Measurements from ENCODE around the gene PIAS3.

Gene PIAS3

DNA sequence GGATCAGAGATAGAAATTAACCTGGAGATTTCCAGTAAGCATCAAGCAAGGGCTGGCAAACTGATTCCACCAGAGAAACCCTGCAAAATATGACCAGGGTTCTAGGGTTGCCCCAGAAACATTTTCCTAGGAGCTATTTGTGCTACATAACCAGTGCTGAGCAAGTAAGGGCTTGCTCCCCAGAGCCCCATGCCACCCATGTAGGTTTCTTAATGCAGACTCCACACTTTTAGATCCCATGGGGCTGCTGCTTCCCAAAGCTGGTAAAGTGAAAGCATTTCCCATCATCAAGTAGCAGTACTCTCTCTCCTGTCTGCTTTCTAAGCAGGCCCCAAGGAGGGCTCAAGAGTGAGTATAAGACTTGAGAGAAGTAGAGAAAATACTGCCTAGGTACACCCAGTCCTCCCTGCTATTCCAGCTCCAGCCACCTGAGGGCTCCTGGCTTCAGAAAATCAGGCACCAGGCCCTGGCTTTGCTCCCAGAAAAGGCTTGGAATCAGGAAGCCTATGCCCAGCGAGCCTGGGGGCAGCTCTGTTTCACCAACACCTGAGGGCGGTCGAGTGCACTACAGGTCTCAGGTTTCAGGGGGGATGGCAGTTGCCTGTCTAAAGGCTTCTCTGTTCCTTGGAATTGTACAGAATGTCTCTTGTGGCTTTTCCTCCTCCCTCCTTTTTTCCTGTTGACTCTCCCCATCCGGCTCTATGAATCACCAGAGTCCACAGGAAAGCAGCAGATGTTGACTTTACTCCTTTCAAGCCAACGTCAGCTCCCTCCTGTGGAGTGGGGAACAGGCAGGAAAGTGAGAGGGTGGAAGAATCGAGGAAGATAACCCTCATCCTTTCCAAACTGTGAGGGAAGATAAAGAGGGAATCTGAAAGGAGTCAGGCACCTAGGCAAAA lies 33.0 kb upstream of the PIAS3 start:
- Histone ChIP-seq H3K36me3 (ENCODE audit: control insufficient read depth, insufficient read depth, low read length) (no peaks in the 10 kb centered on the region), H3K27me3 (ENCODE audit: control insufficient read depth, insufficient read depth, low read length) (no peaks in the 10 kb centered on the region; the same call in 1 of the 2 replicates), H3K9ac (ENCODE audit: low read length) (peak overlapping the region; percentile 27), H3K27ac (ENCODE audit: low read depth, low read length) (no peak overlapping the region), H3K4me3 (ENCODE audit: low read depth, low read length) (peak overlapping the region; percentile 40), H3K9me3 (ENCODE audit: control insufficient read depth, insufficient read depth, low read depth, low read length) (no peaks in the 10 kb centered on the region), H3K4me1 (ENCODE audit: control insufficient read depth, insufficient read depth, low read length) (peaks cover 15% of the 10 kb centered on the region)

DNA sequence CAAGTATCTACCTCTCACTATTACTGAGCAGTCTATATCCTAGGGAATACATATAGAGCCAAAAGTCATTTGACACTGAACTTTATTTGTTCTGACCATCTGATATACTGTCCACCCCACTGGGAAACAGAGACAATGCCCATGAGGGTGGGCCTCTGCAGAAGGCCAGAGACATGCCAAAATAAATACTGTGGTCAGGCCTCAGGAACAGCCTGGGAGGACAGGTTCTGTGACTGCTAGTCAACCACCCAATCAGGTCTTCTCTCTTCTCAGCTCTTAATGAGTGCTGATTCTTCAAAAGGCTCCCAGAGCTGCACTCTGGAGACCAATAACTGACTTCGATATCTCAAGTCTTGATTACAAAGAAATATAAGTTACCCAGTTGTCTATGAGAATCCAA lies 32.3 kb upstream of the PIAS3 start:
- Histone ChIP-seq H3K27ac (ENCODE audit: low read depth, low read length) (no peak overlapping the region), H3K36me3 (ENCODE audit: control insufficient read depth, insufficient read depth, low read length) (no peaks in the 10 kb centered on the region), H3K9me3 (ENCODE audit: control insufficient read depth, insufficient read depth, low read depth, low read length) (no peaks in the 10 kb centered on the region), H3K27me3 (ENCODE audit: control insufficient read depth, insufficient read depth, low read length) (no peaks in the 10 kb centered on the region; the same call in 1 of the 2 replicates), H3K4me3 (ENCODE audit: low read depth, low read length) (no peak overlapping the region), H3K4me1 (ENCODE audit: control insufficient read depth, insufficient read depth, low read length) (peaks cover 15% of the 10 kb centered on the region), H3K9ac (ENCODE audit: low read length) (no peak overlapping the region)

DNA sequence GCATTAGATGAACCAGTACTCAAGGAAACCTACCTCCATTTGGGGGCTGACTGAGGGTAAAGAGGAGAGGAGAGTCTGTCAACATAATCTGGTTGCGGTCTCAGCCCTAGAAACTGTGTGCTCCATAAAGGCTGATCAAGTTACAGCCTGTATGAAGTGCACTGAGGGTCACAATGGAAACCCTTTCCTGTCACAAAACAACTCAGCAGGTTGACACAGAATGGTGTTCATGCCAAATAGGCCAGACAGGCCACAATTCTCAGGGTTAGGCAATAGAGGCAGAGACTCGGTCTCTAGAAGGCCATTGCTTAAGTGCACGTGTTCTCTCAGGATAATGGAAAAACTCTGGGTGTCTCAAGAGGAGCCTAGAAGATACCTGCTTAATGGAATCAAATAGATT lies 30.8 kb upstream of the PIAS3 start:
- H3K9me3 ChIP-seq (ENCODE audit: control insufficient read depth, insufficient read depth, low read depth, low read length), result no peaks in the 10 kb centered on the region
- H3K36me3 ChIP-seq (ENCODE audit: control insufficient read depth, insufficient read depth, low read length), result no peaks in the 10 kb centered on the region
- no peak overlapping the region for H3K9ac ChIP-seq (ENCODE audit: low read length)
- H3K27me3 ChIP-seq (ENCODE audit: control insufficient read depth, insufficient read depth, low read length), result peaks cover 9% of the 10 kb centered on the region
- peaks cover 15% of the 10 kb centered on the region for H3K4me1 ChIP-seq (ENCODE audit: control insufficient read depth, insufficient read depth, low read length)
- H3K27ac ChIP-seq (ENCODE audit: low read depth, low read length), result no peak overlapping the region
- no peak overlapping the region for H3K4me3 ChIP-seq (ENCODE audit: low read depth, low read length)

DNA sequence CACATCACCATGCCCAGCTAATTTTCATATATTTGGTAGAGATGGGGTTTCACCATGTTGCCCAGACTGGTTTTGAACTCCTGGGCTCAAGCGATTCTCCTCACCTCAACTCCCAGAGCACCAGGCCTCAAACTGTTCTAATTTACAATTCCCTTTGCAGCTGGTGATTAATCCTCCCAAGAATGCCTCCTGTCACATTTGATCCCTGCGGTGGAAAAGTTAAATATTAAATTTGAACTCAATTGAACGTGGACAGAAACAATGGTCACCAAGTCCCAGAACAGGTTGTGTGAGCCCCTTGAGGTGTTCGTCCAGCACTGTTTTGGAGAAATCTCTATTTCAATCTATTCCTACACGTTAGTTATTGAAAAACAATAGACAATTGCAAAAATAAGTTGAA lies 28.8 kb upstream of the PIAS3 start:
- Histone ChIP-seq H3K9ac (ENCODE audit: low read length) (no peak overlapping the region), H3K36me3 (ENCODE audit: control insufficient read depth, insufficient read depth, low read length) (no peaks in the 10 kb centered on the region), H3K27ac (ENCODE audit: low read depth, low read length) (no peak overlapping the region), H3K27me3 (ENCODE audit: control insufficient read depth, insufficient read depth, low read length) (peaks cover 27% of the 10 kb centered on the region), H3K4me1 (ENCODE audit: control insufficient read depth, insufficient read depth, low read length) (peaks cover 15% of the 10 kb centered on the region), H3K9me3 (ENCODE audit: control insufficient read depth, insufficient read depth, low read depth, low read length) (no peaks in the 10 kb centered on the region), H3K4me3 (ENCODE audit: low read depth, low read length) (no peak overlapping the region)

DNA sequence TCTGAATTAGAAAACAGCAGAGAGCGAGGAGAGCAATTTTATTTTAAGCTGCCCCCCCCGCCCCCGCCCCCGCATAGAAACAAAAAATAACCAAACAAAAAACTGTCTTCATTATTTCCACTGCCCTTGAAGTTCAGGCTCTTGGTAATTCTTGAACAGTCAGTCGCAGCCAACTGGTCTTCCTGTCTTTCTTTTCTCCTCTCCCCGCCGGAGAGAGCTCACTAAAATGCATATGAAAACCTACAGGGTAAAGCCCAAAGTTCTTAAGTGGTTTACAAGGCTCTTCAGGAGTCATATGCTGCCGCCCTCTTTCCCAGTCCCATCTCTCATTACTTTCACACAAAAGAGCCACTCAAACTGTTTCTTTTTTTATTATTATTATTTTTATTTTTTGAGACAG lies 27.9 kb upstream of the PIAS3 start:
- H3K27me3 ChIP-seq (ENCODE audit: control insufficient read depth, insufficient read depth, low read length), result peaks cover 29% of the 10 kb centered on the region
- H3K4me3 ChIP-seq (ENCODE audit: low read depth, low read length), result no peak overlapping the region; the same call in 1 of the 2 replicates
- no peak overlapping the region for H3K9ac ChIP-seq (ENCODE audit: low read length)
- H3K27ac ChIP-seq (ENCODE audit: low read depth, low read length), result no peak overlapping the region
- no peaks in the 10 kb centered on the region for H3K36me3 ChIP-seq (ENCODE audit: control insufficient read depth, insufficient read depth, low read length)
- no peaks in the 10 kb centered on the region for H3K9me3 ChIP-seq (ENCODE audit: control insufficient read depth, insufficient read depth, low read depth, low read length)
- H3K4me1 ChIP-seq (ENCODE audit: control insufficient read depth, insufficient read depth, low read length), result peaks cover 10% of the 10 kb centered on the region

DNA sequence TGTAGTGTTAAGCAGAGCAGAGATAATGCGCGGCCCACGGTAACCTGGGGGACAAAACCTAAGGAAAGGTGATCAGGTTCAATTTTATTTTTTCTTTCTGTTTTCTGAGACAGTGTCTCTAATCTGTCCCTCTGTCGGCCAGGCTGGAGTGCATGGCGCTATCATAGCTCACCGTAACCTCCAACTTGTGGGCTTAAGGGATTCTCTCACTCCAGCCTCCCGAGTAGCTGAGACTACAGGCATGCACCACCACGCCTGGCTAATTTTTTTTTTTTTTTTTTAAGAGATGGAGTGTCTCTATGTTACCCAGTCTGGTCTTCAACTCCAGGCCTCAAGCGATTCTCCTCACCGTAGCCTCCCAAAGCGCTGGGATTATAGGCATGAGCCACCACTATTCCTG lies 27.5 kb upstream of the PIAS3 start:
- Histone ChIP-seq H3K9ac (ENCODE audit: low read length) (no peak overlapping the region), H3K27ac (ENCODE audit: low read depth, low read length) (no peak overlapping the region), H3K36me3 (ENCODE audit: control insufficient read depth, insufficient read depth, low read length) (no peaks in the 10 kb centered on the region), H3K4me3 (ENCODE audit: low read depth, low read length) (peak overlapping the region; percentile 78), H3K4me1 (ENCODE audit: control insufficient read depth, insufficient read depth, low read length) (peaks cover 6% of the 10 kb centered on the region; the same call in 1 of the 2 replicates), H3K27me3 (ENCODE audit: control insufficient read depth, insufficient read depth, low read length) (peaks cover 29% of the 10 kb centered on the region), H3K9me3 (ENCODE audit: control insufficient read depth, insufficient read depth, low read depth, low read length) (no peaks in the 10 kb centered on the region)

DNA sequence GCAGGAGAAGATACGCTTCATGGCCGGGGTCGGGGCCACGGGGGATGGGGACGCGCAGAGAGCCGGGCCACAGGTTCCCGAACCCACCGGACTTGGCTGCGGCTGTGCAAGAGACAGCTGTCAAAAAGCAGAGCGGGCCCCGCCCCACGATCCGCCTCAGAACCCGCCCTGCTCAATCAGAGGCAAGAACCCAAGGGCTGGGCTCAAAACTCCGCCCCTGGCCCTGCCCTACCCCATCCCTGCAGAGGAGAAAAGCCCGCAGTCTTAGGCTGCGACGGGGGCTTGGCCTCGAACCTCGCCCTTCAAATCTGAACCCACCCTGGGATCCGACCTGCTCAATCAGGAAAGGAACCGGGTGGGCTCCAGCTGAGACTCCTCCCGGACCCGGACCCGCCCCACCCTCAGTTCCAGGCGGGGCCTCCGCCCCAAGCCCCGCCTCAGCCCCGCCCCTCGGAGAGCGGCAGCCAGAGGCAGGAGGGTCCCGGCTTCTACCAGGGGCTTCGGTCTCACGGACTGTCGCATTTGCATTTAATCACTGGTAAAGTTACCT lies 26.9 kb upstream of the PIAS3 start, which contains the start of gene ANKRD35:
Gene ANKRD35, minus strand, starts transcription at position 129 of the 550 bp plus-strand sequence. Its CDS starts 108 bp downstream, at position 21.
- Histone ChIP-seq H3K4me1 (ENCODE audit: control insufficient read depth, insufficient read depth, low read length) (0 out of 2 replicates have a peak, but pooled peaks cover 5% of the 10 kb centered on the region), H3K9me3 (ENCODE audit: control insufficient read depth, insufficient read depth, low read depth, low read length) (no peaks in the 10 kb centered on the region), H3K36me3 (ENCODE audit: control insufficient read depth, insufficient read depth, low read length) (no peaks in the 10 kb centered on the region), H3K27ac (ENCODE audit: low read depth, low read length) (no peak within 1 kb of the TSS), H3K4me3 (ENCODE audit: low read depth, low read length) (peak within 1 kb of the TSS; percentile 78), H3K9ac (ENCODE audit: low read length) (no peak within 1 kb of the TSS), H3K27me3 (ENCODE audit: control insufficient read depth, insufficient read depth, low read length) (peaks cover 29% of the 10 kb centered on the region)

DNA sequence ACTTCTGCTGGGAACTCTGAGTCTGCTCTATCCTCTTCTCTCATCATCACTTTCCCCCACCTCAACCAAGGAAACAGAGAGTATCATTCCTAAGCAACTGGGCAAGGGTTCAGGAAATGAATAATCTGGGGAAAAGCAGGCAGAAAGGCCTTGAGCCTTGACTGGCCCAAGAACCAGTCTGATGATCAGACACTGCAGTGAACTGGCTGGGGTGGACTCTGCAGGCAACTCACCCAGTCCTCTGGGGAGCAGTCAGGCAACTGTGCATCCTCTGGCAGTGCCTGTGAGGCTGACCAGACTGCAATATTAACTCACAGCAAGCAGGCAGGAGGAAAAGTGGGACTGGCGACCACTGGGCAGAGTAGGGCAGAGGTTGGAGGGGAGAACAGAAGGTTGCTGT lies 25.8 kb upstream of the PIAS3 start:
- Histone ChIP-seq H3K36me3 (ENCODE audit: control insufficient read depth, insufficient read depth, low read length) (no peaks in the 10 kb centered on the region), H3K27me3 (ENCODE audit: control insufficient read depth, insufficient read depth, low read length) (peaks cover 29% of the 10 kb centered on the region), H3K9ac (ENCODE audit: low read length) (no peak overlapping the region), H3K27ac (ENCODE audit: low read depth, low read length) (no peak overlapping the region), H3K4me1 (ENCODE audit: control insufficient read depth, insufficient read depth, low read length) (peaks cover 9% of the 10 kb centered on the region), H3K4me3 (ENCODE audit: low read depth, low read length) (no peak overlapping the region), H3K9me3 (ENCODE audit: control insufficient read depth, insufficient read depth, low read depth, low read length) (no peaks in the 10 kb centered on the region)

DNA sequence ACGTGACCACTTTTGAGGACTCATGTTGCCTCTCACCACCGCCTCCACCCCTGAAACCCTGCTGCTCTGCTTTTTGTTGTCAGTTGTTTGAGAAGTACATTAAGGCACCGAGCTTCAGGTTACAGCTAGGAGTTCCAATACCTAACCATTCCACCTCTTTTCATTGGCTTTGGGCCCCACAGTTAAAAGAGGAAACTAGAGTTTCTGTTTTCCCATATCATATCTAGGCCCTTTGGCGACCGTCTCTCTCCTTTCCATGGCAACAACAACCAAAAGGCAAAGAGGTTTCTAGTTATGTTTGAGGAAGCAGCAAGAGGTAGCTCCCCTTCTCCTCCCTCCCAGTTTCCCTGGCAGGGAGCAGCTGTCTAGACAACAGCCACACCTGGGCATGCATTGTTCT lies 20.9 kb upstream of the PIAS3 start:
- no peak overlapping the region for H3K27ac ChIP-seq (ENCODE audit: low read depth, low read length)
- H3K27me3 ChIP-seq (ENCODE audit: control insufficient read depth, insufficient read depth, low read length), result peaks cover 38% of the 10 kb centered on the region
- H3K9me3 ChIP-seq (ENCODE audit: control insufficient read depth, insufficient read depth, low read depth, low read length), result no peaks in the 10 kb centered on the region
- H3K4me3 ChIP-seq (ENCODE audit: low read depth, low read length), result no peak overlapping the region
- H3K4me1 ChIP-seq (ENCODE audit: control insufficient read depth, insufficient read depth, low read length), result peaks cover 10% of the 10 kb centered on the region
- no peaks in the 10 kb centered on the region for H3K36me3 ChIP-seq (ENCODE audit: control insufficient read depth, insufficient read depth, low read length)
- H3K9ac ChIP-seq (ENCODE audit: low read length), result no peak overlapping the region

DNA sequence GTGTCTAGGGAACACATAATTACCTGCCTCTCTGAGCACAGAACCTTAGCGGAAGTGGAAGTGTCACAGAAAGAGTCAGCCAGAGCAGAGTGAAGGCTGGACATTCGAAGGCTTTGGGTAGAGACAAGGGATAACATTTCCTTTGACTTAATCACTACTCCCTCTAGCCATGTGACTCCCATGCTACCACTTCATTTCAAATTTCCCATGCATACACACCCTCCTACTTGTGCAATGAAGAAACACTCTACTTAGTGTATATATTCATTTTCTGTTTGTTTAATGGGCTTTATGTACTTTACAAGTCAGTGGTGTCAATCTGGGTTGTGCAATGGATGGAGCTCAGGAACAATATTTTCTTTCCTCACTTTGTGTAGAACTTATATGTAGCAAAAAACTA lies 19.8 kb upstream of the PIAS3 start:
- H3K36me3 ChIP-seq (ENCODE audit: control insufficient read depth, insufficient read depth, low read length), result no peaks in the 10 kb centered on the region
- no peak overlapping the region for H3K4me3 ChIP-seq (ENCODE audit: low read depth, low read length)

DNA sequence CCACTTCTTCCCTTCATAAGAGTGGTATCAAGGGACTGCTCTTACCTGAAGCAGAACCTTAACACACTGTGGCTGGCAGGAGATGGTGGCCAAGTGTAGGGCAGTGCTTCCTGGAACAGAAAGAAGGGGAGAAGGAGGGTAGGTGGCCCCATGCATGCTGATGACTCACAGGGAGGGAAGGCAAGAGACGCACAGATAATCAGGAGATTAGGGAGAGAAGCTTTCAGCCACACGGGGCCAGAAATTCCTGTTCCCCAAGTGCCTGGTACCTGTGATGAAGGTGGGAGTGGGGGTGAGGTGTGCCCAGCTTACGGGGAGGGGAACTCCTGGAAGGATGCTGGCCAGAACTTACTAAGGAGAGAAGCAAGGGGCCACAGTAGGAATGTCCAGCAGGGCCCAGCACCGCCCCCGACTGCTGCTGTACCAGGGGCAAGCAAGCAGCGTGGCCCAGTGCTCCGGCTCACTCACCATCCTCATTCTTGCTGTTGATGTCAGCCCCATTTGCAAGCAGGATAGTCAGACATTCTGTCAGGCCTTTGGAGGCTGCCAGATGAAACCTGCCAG lies 19.1 kb upstream of the PIAS3 start:
- Histone ChIP-seq H3K4me1 (ENCODE audit: control insufficient read depth, insufficient read depth, low read length) (peaks cover 12% of the 10 kb centered on the region), H3K9ac (ENCODE audit: low read length) (no peak overlapping the region), H3K27ac (ENCODE audit: low read depth, low read length) (no peak overlapping the region), H3K36me3 (ENCODE audit: control insufficient read depth, insufficient read depth, low read length) (no peaks in the 10 kb centered on the region), H3K4me3 (ENCODE audit: low read depth, low read length) (no peak overlapping the region), H3K9me3 (ENCODE audit: control insufficient read depth, insufficient read depth, low read depth, low read length) (no peaks in the 10 kb centered on the region), H3K27me3 (ENCODE audit: control insufficient read depth, insufficient read depth, low read length) (peaks cover 39% of the 10 kb centered on the region)

More for the DNA sequence above, 19.8 kb upstream of the PIAS3 start:
- Histone ChIP-seq H3K9ac (ENCODE audit: low read length) (no peak overlapping the region), H3K27ac (ENCODE audit: low read depth, low read length) (no peak overlapping the region), H3K4me1 (ENCODE audit: control insufficient read depth, insufficient read depth, low read length) (peaks cover 10% of the 10 kb centered on the region), H3K9me3 (ENCODE audit: control insufficient read depth, insufficient read depth, low read depth, low read length) (no peaks in the 10 kb centered on the region), H3K27me3 (ENCODE audit: control insufficient read depth, insufficient read depth, low read length) (peaks cover 38% of the 10 kb centered on the region)

Data from HUES6 (cell line).